ENCODE data around the gene TMEM245. TPM values are rescaled to one million over a fixed set of nuclear protein-coding genes. Genes with fewer than 3 reads are reported as not detected.
A peak's percentile ranks its signal among the peaks of the same experiment; 100 is the strongest.

The TMEM245 gene
- total and polyA plus RNA-seq, 2 donors (not counting 1 experiment from before 2014, with no cell fraction given), result 6.3 to 34.3 TPM

DNA sequence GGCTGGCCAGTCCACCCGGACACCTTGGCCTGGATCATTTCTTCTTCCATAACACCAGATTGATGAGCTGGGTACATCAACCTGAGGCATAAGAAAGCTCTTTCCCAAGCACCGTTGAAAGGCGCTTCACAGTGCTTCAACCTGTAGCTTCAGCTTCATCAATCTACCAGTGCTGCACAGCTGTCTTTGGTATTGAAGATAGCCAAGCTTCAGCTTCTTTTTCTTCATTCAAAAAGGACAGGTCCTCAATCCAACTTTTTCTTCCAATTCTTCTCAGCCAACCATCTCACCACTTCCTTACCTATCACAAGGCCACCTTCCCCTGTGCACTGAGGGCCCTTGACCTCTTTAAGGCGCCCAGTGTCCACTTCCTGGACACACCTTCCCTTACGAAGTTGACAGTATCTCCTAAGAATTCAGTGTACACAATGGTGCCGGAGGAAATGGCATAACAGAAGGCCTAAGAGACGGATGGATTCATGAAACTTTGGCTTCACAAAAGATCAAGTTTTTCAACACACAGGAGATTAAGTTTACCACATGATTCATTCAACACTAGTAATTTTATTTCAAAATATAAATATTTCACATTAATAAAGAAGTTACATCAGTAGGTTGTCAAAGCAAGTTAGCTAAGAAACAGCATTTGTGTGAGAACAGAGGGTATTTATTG is 105.0 kb downstream of the TMEM245 start:
- DNase-seq, result peak; percentile 16
- Histone ChIP-seq H3K9me3 (ENCODE audit: control extremely low read depth in 1 of 3, control insufficient read depth in 2 of 3, insufficient read depth in 1 of 3, low read length in 2 of 3) (no peaks in the 10 kb centered on the region), H3K4me3 (ENCODE audit: control extremely low read depth in 1 of 5, extremely low read depth in 1 of 5, insufficient read depth in 1 of 5, low read depth in 2 of 5, low read length in 4 of 5) (no peak overlapping the region), H3K9ac (ENCODE audit: low read length) (no peak overlapping the region), H3K4me2 (replicated peaks; ENCODE audit: low read depth, low read length, poor library complexity, severe bottlenecking) (no peak overlapping the region), H4K20me1 (ENCODE audit: control insufficient read depth, insufficient read depth, low read length, poor library complexity, severe bottlenecking) (no peaks in the 10 kb centered on the region), H2AFZ (ENCODE audit: insufficient read depth, low read depth, low read length, poor library complexity, severe bottlenecking) (no peak overlapping the region), H3K36me3 (replicated peaks in 1 of 2; ENCODE audit: control extremely low read depth in 1 of 2, control insufficient read depth in 1 of 2, extremely low read depth in 1 of 2, insufficient read depth in 2 of 2, low read length in 1 of 2) (peaks cover 0 to 6% of the 10 kb centered on the region in 2 experiments), H3K4me1 (ENCODE audit: control insufficient read depth in 2 of 2, insufficient read depth in 2 of 2, low read length in 2 of 2) (peaks cover 16 to 19% of the 10 kb centered on the region in 2 donors), H3K27me3 (replicated peaks in 1 of 4; ENCODE audit: control extremely low read depth in 1 of 4, control insufficient read depth in 3 of 4, insufficient read depth in 4 of 4, low read length in 3 of 4) (peaks cover 0 to 16% (median 10%) of the 10 kb centered on the region in 4 experiments), H3K27ac (ENCODE audit: low read length in 2 of 2) (no peak overlapping the region), H3K79me2 (ENCODE audit: control insufficient read depth, insufficient read depth, low read length) (no peaks in the 10 kb centered on the region)
- Mint-ChIP-seq H3K27ac (peak overlapping the region; percentile 43), H3K9me3 (ENCODE audit: insufficient read depth) (no peaks in the 10 kb centered on the region), H3K4me3 (peak overlapping the region; percentile 94), H3K27me3 (peaks cover 6% of the 10 kb centered on the region), H3K4me1 (peaks cover 42% of the 10 kb centered on the region)
- ATAC-seq (ENCODE audit: low read depth), result no peak
- POLR2A ChIA-PET, result no interaction called here
- CTCF ChIA-PET, result no interaction called here
- WGBS (ENCODE audit: insufficient coverage), result 98% methylated on average over 6 of the region's 7 CpGs
- intact Hi-C loops (cut with micrococcal nuclease), result loop anchor here (5.0 to 10.0 kb wide), 4 partner anchors 308 to 1732 kb away; partner anchors contain the start of genes EPB41L4B, RAD23B and TXN
- TF ChIP-seq EZH2 (IDR thresholded peaks at IDR 0.05; ENCODE audit: borderline replicate concordance, insufficient read depth, low read depth, low read length, poor library complexity, severe bottlenecking) (no peak), CTCF (IDR thresholded peaks at IDR 0.05) (no peak)
